Suppressor macrophage treated with lipopolysaccharide for 4 hours (primary cell): ENCODE results near the gene DNAJC2.
A peak's percentile ranks its signal among the peaks of the same experiment; 100 is the strongest.
"Not testable (repeated sequence)": the region's sequence is repeated elsewhere in the genome, so short reads cannot be mapped to it uniquely, and the experiment has no call there.

ENCODE experiments used
- DNase-seq: peaks from one replicate; pipeline ENCODE4 v3.0.0-alpha.2; 2020

Gene DNAJC2

GRCh38 chr7:103341466-103341865 lies 3.1 kb downstream of the DNAJC2 start:
- no peak for DNase-seq

DNA sequence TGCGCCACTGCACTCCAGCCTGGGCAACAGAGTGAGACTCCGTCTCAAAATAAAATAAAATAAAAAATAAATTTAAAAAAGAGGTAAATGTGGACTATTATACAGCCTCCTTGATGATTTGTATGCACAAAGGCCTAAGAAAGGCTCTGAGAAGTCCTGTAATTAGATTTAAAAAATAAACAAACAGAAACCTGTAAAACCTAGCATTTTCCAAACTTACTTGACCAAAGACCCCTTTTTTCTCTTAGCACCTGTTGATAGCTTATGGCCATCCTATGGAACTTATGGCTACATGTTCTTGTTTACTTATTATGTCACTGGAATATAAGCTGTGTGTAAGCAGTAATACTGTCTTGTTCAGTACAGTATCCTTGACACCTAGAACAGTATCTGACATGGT lies 5.7 kb downstream of the DNAJC2 start:
- DNase-seq = no peak

DNA sequence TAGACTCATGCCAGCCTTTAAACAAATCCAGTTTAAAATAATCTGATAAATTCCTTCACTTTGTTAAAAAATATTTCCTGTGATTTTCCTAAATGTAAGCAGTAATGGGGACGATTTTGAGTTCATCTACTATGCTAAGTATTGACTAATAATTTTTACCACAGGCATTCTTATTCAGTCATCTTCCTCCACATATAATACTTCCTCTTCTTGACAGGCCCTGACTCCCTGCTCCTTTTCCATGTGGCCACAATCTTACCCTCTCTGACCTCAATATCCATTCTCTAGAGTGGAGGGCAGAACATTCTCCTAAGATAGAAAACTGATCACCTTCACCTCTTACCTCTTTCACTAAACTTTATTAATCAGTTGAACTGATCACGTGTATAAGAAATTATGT lies 7.8 kb downstream of the DNAJC2 start:
- peak; percentile 43 for DNase-seq

GRCh38 chr7:103325744-103326143 lies 18.8 kb downstream of the DNAJC2 start:
- peak; percentile 24 for DNase-seq

DNA sequence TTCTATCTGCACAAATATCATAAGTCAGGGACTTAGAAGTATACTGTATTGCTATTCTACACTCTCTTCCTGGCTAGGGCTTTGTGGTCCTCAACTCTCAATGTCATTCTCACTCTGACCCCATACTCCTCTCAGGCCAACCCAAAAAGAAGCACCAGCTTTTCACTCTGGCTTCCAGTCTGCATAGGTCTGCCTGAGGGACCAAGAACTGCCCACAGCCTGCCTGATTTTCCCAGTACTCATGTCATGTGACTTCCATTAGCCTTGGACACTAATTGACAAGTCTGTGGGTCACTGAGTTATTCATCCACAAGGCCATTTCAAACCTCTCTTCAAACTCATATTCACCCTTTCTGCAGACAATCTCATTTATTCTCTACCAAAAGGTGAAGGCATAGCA lies 27.6 kb downstream of the DNAJC2 start:
- DNase-seq = no peak

- DNase-seq = no peak
Observed at GRCh38 chr7:103316380-103316941, 28.1 kb downstream of the DNAJC2 start.

- DNase-seq = no peak
Observed at GRCh38 chr7:103314852-103315251, 29.7 kb downstream of the DNAJC2 start.

DNA sequence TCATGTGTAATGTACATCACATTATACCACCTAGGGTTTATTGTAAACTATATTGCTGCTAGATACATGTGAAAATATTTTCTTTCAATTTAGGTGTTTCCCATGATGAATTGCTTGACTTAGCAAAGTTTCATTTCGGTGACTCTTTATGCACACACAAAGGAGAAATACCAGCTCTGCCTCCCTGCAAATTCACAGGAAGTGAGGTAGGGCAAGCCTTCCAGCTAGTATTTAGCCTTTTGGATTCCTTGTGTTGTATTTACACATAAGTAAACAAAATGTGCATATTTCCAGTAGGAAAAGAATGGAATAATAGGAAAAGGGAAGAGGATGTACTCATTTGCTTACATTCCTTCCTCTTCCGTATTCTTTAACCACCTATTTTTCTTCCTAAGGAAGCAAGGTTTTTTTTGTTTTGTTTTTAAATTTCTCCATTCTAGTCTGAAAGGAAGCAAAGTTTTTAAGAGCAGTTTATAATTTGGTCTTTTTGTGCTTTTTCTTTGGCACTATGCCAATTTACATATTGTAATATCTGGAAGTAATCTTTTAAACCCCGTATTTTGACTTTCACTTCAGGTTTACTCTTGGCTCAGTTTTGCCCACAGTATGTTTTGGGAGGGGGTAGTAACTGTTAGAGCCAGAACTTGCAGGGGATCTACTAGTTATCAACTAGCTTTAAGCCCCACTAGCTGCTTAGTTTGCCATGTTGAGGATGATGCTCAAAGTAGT lies 36.9 kb downstream of the DNAJC2 start:
- DNase-seq = no peak

DNA sequence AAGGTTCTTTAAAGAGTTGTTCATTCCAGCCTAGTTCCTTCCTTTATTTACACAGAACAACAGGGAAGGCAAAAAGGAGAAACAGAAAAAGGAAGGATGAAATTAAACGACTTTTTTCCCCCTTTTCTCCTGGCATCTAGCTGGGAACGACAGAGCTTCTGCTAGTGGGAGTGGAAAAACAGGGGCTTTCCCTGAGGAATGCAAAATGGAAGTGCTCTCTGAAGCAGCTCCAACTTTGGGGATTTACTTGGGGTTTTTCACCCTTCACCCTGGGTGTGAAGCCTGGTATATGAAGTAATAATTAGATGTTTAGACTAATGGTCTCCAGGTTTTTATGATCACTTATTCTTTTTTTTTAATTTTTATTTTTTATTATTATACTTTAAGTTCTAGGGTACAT lies 43.1 kb downstream of the DNAJC2 start:
- no peak for DNase-seq

DNA sequence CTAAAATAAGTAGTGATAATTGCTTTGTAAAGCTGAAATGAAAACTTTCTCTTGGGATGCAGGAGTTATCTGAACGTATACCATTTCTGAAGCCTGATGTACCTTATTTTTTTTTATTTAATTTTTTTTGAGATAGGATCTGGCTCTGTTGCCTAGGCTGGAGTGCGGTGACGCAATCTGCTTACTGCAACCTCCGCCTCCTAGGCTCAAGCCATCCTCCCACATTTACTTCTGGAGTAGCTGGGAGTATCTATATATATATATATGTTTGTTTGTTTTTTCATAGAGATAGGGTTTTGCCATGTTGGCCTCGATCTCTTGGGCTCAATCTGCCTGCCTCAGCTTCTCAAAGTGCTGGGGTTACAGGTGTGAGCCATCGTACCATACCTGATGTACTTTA lies 44.9 kb downstream of the DNAJC2 start:
- DNase-seq = no peak

- DNase-seq = no peak
Observed at GRCh38 chr7:103297837-103298179, 46.8 kb downstream of the DNAJC2 start.

- peak; percentile 96 for DNase-seq
Observed at GRCh38 chr7:103296901-103297836, 47.4 kb downstream of the DNAJC2 start, which contains the start of gene PMPCB. TSS of gene PMPCB (plus strand) at chr7:103297435. CDS start at chr7:103297460, 25 bp downstream.

- DNase-seq = no peak
Observed at GRCh38 chr7:103293526-103293925, 51.0 kb downstream of the DNAJC2 start.

DNA sequence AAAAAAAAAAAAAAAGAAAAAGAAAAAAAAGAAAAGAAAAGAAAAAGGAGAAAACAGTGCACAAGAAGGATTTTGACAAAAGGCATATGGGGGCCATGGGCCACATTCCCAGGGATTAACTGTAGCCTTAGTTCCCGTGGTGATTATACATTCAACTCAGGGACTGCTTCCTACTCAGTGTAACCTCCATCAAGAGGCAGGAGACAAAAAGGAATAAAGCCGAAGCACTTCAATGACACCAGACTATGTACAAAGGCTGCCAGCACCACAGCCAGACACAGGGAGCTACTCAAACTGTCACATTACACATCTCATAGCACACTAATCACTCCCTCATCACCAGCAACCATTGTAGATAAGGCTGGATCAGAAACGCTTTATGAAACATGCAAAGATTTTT lies 52.4 kb downstream of the DNAJC2 start:
- DNase-seq = no peak

GRCh38 chr7:103282802-103283427 lies 61.7 kb downstream of the DNAJC2 start:
- DNase-seq = not testable (repeated sequence)

DNA sequence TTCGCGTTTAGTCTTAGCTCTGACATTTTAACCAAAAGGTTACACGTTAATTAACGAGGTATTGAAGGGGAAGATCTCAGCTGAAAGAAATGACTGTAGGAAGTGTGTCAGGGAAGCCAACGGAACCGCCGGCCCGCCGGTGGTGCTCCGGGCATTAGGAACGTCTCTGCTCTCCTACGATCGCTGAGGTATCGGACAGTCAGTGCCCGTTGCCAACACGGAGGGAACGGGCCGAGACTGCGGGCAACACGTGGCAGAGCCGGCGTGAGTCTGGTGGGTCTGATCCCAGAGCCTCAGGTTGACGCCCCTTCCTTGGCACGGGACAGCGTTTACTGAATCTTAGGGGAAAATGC lies 63.8 kb downstream of the DNAJC2 start:
- DNase-seq = not testable (repeated sequence)

GRCh38 chr7:103279963-103280802 lies 64.4 kb downstream of the DNAJC2 start:
- DNase-seq = peak; percentile 57

DNA sequence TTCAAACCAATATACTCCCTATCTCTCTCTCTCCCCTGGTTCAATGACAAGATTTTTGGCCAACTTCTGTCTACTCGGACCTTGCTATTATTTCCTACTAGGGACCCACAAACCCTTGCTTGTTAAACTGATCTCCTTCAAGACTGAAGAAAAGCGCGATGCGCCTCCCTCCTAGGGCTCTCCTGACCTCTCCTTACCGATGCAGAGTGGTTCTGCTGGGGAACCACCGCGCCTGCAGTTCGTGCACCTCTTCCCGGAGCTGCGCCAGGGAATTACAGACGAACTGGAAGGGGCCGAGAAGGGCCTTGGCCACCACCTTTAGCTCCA lies 65.0 kb downstream of the DNAJC2 start:
- DNase-seq = not testable (repeated sequence)

DNA sequence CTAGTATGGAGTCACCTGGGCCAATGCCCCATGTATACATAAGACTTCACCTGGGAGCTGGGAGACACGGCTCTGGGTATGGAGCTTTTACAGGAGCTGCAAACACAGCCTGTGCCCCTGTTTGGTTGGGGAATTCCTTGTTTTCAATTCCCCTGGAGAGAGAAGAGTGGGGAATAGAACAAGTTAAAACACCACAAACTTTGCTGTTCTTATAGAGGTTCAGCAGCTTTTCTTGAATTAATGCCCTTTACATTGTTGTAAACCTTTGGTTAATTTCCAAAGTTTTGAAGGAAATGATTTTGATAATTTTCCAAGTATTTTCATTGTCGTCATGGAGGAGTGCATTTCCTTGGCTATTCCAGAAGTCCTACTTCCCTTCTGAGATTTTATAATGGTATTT lies 66.4 kb downstream of the DNAJC2 start:
- not testable (repeated sequence) for DNase-seq

- DNase-seq = not testable (repeated sequence)
Observed at GRCh38 chr7:103274867-103275266, 69.7 kb downstream of the DNAJC2 start.

DNA sequence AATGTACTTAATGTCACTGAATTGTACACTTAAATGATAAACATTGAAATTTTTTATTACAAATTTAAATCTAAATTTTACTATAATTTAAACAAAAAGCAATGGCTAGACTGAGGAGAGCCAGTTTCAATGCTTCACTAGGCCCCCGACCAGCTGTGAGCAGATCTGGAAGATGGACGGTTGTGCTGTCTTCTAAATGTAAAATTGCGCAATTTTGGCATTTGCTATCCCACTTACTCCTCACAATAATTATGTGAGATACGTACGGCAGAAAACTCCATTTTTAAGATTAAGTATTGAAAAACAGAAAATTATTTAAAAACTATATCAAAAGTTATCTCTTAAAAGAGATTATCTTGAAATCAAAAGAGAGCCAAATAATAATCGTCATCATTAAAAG lies 71.2 kb downstream of the DNAJC2 start:
- not testable (repeated sequence) for DNase-seq

- DNase-seq = not testable (repeated sequence)
Observed at GRCh38 chr7:103266229-103266628, 78.3 kb downstream of the DNAJC2 start.
